Measurements from ENCODE around the gene PASK. TPM values are rescaled to one million over a fixed set of nuclear protein-coding genes. Genes with fewer than 3 reads are reported as not detected.

The PASK gene
- total and polyA plus RNA-seq, 9 of the 15 experiments (the other 6 are each of a cell fraction or from before 2014, with no cell fraction given) = 1.5 to 30.3 (median 9.9) TPM

- TF ChIP-seq, protein P1, sequence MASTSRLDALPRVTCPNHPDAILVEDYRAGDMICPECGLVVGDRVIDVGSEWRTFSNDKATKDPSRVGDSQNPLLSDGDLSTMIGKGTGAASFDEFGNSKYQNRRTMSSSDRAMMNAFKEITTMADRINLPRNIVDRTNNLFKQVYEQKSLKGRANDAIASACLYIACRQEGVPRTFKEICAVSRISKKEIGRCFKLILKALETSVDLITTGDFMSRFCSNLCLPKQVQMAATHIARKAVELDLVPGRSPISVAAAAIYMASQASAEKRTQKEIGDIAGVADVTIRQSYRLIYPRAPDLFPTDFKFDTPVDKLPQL (IDR thresholded peaks at IDR 0.05; ENCODE audit: extremely low read depth, insufficient read length) = no peak
- TF ChIP-seq TBP (optimal IDR thresholded peaks at IDR 0.05; ENCODE audit: low read depth, low read length) (no peak), TARDBP (IDR thresholded peaks at IDR 0.05) (no peak), TEAD4 (IDR thresholded peaks at IDR 0.05; ENCODE audit: low read length) (no peak), TEAD4 (CRISPR knock-in tag; IDR thresholded peaks at IDR 0.05; ENCODE audit: borderline replicate concordance) (no peak), MTA1 (IDR thresholded peaks at IDR 0.05; ENCODE audit: borderline replicate concordance) (no peak), SP2 (IDR thresholded peaks at IDR 0.05; ENCODE audit: extremely low read depth, low read depth, low read length, poor library complexity, severe bottlenecking) (no peak), RBM14 (IDR thresholded peaks at IDR 0.05; ENCODE audit: borderline replicate concordance, insufficient read depth, low read depth, low read length) (no peak)
- TF ChIP-seq, protein P2, sequence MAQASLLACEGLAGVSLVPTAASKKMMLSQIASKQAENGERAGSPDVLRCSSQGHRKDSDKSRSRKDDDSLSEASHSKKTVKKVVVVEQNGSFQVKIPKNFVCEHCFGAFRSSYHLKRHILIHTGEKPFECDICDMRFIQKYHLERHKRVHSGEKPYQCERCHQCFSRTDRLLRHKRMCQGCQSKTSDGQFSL (CRISPR knock-in tag; IDR thresholded peaks at IDR 0.05) = no peak
- TF ChIP-seq, protein P2 (tag; IDR thresholded peaks at IDR 0.05) = no peak
These were observed 82.9 kb downstream of the PASK start (continued) for GRCh38 chr2:241066171-241066892.
